Left cardiac atrium (tissue), 4 donors: ENCODE results near the gene SLC25A30. TPM values are rescaled to one million over a fixed set of nuclear protein-coding genes. Genes with fewer than 3 reads are reported as not detected.
A peak's percentile ranks its signal among the peaks of the same experiment; 100 is the strongest.
"Not testable (repeated sequence)": the region's sequence is repeated elsewhere in the genome, so short reads cannot be mapped to it uniquely, and the experiment has no call there.

Experiments used
- ATAC-seq, 2 donors: fragments of 200-7000 bp; cut with Tn5 transposase; one replicate each; pipeline ENCODE4 v1.9.1; 2020; ENCODE audit warnings: mild to moderate bottlenecking in 2 of 2, moderate library complexity in 2 of 2
- DNase-seq: peaks from one replicate; pipeline ENCODE4 v3.0.0-alpha.2; 2020
- intact Hi-C, 2 donors: fragments of 100-400 bp; cut with DNase I; formaldehyde crosslinking; loops; one replicate each; pipeline versions ENCODE4 v1.14.1 to v1.15.1; 2022 to 2023
- total RNA-seq, 2 donors: library from RNA; stranded (reverse); fragmentation: NEBNext Ultra II Directional; extraction: Animal tissue kit (Norgen Biotek cat#: 25700); gene quantifications; one replicate each; pipeline ENCODE4 v1.2.1, GENCODE V29; 2021
- donor health status: DM: no; HTN: yes; CAD: no.
- donor health status: DM: no; HTN: yes; CAD: no; lungs with severe emphysema.
- donor health status: DM: yes; HTN: yes; CAD: no.
- donor health status: Dilated cardiomyopathy.

The SLC25A30 gene
- total RNA-seq, 2 donors from 2014 or later = 57.9 to 73.8 TPM

- intact Hi-C loops = no loop called here
- ATAC-seq = no peak
- DNase-seq = no peak
These were observed 16.6 kb upstream of the SLC25A30 start for GRCh38 chr13:45434556-45435371.

GRCh38 chr13:45433381-45433790, 15.2 kb upstream of the SLC25A30 start:
- ATAC-seq = peak; percentile 24 to 57
- no peak for DNase-seq
- intact Hi-C loops = no loop called here

- DNase-seq = no peak
- intact Hi-C loops = no loop called here
- ATAC-seq = no peak
These were observed 14.7 kb upstream of the SLC25A30 start for GRCh38 chr13:45432737-45433380.

- ATAC-seq, DNase-seq, intact Hi-C loops: not testable (repeated sequence)
These were observed 8.1 kb upstream of the SLC25A30 start for GRCh38 chr13:45426056-45426841.

- intact Hi-C loops = no loop called here
- ATAC-seq = no peak
- no peak for DNase-seq
These were observed 4.6 kb upstream of the SLC25A30 start for GRCh38 chr13:45422731-45423292.

GRCh38 chr13:45419945-45420344, 1.8 kb upstream of the SLC25A30 start:
- DNase-seq (no peak), ATAC-seq (no peak)
- intact Hi-C loops = loop anchor here in 1 of 2 donors (5.0 kb wide), 1 partner anchor 47 kb away; no protein-coding TSS in a partner anchor

GRCh38 chr13:45419389-45419788, 1.2 kb upstream of the SLC25A30 start:
- intact Hi-C loops = loop anchor here in 1 of 2 donors (5.0 kb wide), 1 partner anchor 48 kb away; no protein-coding TSS in a partner anchor
- not testable (repeated sequence) for DNase-seq, ATAC-seq

- intact Hi-C loops = loop anchor here in 1 of 2 donors (5.0 kb wide), 1 partner anchor 51 kb away; no protein-coding TSS in a partner anchor
- DNase-seq = no peak
- ATAC-seq = no peak
These were observed 1.6 kb downstream of the SLC25A30 start for GRCh38 chr13:45416516-45417128.

- DNase-seq = no peak
- no peak for ATAC-seq
- intact Hi-C loops = loop anchor here in 1 of 2 donors (5.0 kb wide), 1 partner anchor 52 kb away; no protein-coding TSS in a partner anchor
These were observed 3.1 kb downstream of the SLC25A30 start for GRCh38 chr13:45415112-45415511.

- intact Hi-C loops = no loop called here
These were observed 4.3 kb downstream of the SLC25A30 start for GRCh38 chr13:45413826-45414307.

GRCh38 chr13:45412274-45413049, 5.7 kb downstream of the SLC25A30 start:
- no peak for DNase-seq
- intact Hi-C loops = no loop called here
- peak in 1 of 2 donors; percentile 10 for ATAC-seq

More at GRCh38 chr13:45413826-45414307, 4.3 kb downstream of the SLC25A30 start:
- DNase-seq = no peak
- ATAC-seq = no peak

- intact Hi-C loops = no loop called here
- ATAC-seq = no peak
- DNase-seq = no peak
These were observed 6.5 kb downstream of the SLC25A30 start for GRCh38 chr13:45411631-45412030.

- ATAC-seq (no peak), DNase-seq (no peak)
- intact Hi-C loops = no loop called here
These were observed 7.0 kb downstream of the SLC25A30 start for GRCh38 chr13:45411221-45411620.

- no peak for ATAC-seq
- intact Hi-C loops = no loop called here
- DNase-seq = no peak
These were observed 7.7 kb downstream of the SLC25A30 start for GRCh38 chr13:45410466-45410865.

- ATAC-seq = no peak
- intact Hi-C loops = no loop called here
- no peak for DNase-seq
These were observed 8.2 kb downstream of the SLC25A30 start for GRCh38 chr13:45410001-45410400.

GRCh38 chr13:45406421-45406820, 11.8 kb downstream of the SLC25A30 start:
- intact Hi-C loops = no loop called here
- ATAC-seq (no peak), DNase-seq (no peak)

- intact Hi-C loops = no loop called here
- DNase-seq (no peak), ATAC-seq (no peak)
These were observed 15.1 kb downstream of the SLC25A30 start for GRCh38 chr13:45403081-45403480.

- intact Hi-C loops = no loop called here
- ATAC-seq = peak; percentile 53 to 74
- DNase-seq = no peak
These were observed 15.5 kb downstream of the SLC25A30 start for GRCh38 chr13:45402641-45403040.
